GF-D8 (cell line): ENCODE measurements around the gene COL11A2.

ENCODE experiments used
- DNase-seq: peaks from one replicate; lab custom pipeline; 2025; lab: John Stamatoyannopoulos, UW

COL11A2 gene

DNA sequence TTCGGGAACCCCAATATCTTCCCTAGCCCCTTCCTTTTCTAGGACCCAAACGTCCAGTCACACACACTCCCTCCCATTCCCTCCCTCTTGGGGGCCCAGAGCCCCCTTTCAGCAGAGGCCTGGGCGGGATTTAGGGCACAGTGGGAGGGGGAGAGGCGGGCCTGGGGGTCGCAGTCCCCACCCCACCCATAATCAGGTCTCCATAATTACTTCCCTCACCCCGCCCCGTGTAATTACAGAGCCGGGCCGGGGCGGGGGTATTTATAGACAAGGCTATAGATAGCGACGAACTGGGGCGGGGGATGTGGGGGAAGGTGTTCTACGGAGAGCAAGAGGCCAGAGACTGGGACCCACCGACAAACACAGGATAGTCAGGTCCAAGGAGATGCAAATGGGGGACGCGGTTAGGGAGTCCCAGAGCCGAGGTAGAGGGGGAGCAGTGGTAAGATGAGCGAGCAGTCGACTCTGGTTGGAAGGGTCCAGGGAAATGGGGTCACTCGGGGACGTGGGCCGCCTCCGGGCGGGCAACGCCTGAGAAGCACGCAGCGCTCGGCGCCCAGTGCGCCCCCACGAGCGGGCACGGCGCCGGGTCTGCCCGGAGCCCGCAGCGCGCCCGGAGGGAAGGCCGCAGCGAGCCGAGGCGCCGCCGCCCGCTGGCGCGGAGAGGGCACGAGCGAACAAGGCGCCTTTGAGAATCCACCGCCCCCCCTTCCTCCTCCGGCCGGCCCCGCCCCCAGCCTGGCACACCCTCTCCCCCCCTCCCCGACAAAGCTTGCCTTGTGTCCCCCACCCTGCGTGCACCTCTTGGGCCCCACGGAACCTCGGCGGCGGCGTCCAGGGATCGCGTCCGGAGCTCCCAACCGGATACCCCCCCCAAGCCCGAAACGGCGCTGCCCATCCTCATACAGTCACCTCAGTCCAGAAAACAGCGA is 670 bp upstream of the COL11A2 start:
- DNase-seq, result no peak

DNA sequence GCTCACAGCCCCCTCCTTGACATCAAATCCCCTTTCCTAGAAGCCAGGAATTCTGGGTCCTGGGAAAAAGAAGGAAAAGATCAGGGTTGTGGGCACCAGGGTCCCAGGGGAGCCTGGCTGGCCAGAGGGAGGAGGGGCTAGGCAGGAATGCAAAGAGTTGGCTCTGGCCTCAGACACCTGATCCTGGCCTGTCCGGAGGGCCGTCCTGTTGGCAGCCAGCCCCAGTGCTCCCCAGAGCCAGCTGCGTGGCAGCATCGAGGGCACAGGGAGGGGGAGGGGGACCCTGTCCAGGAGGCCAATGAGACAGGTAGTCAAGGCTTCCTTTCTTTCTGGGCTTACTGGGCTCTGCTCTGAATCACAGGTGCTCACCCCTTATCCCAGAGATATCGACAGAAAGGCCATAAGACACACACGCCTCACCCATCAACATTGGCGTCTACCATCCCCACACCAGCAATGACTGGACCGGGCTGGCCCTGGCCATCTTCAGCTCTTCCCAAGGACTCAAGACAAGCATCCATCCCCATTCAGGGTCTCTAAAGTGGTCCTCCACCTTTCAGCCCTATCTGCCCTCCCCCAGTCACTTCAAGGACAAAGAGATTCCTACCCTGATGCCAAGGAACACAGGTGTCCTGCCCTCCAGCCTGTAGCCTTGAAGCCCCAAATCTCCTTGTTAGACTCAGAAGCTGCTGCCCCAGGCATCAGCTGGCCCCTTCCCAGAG is 723 bp downstream of the COL11A2 start:
- DNase-seq, result no peak

DNA sequence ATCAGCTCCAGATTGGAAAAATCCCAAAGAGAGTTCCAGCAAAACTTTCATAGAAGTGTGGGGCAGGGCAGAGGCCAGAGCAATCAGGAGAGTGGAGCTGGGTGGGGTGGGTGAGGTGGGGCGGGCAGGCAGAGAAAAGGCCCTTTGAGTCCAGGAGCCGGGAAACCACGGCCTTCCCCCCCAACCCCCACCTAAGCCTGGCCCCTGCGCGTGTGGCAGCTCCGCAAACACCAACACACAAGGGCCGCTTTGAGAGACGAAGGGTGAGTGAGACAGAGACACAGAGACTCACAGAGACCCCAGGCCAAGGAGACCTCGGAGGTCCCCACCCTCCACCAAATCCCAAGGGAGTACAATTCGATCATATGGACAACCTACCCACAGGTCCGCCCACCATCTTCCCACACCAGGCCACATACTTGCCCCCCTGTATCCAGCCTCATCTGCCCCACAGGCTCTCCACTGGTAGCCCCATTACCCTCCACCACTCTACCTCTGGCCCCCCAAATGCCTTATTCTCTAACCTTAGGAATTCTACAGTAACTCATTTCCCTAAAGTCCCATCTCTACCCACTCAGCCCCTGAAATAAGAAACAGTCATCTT is 1.7 kb downstream of the COL11A2 start:
- no peak for DNase-seq

DNA sequence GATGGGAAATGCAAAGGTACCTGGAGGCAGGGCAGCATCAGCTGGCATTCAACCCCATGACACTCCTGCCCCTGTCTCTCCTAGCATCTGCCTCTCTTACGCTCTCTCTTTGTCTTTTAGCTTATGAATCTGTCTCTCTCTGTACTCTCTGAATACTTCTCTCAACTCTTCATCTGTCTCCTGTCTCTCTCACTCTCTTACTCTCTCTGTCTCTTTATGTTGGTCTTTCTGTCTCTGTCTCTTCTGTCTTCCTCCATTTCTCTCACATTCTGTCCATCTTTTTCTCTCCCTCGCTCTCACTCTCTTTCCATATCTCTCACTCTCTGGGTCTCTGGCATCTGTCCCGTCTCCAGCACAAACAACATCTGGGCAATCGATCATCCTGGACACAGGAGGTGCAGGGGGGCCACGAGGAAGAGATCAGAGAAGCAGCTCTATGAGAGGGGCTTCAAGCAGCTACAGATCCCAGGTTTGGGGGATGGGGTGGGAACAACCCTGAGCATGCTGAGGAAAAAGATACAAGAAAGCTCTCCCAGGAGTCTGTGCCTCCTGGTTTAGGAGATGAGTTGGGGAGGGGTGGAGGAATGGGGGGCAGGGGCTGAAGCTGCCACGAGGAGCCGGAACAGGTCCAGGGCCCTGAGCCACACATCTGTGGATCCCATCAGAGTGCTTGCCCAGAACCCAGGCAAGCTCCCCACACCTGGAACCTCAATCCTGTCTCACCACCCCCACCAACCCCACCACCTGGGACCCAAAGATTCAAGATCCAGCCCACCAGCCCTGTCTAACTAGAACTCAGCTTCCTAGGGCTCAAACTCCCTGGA is 2.4 kb downstream of the COL11A2 start:
- DNase-seq, result no peak

DNA sequence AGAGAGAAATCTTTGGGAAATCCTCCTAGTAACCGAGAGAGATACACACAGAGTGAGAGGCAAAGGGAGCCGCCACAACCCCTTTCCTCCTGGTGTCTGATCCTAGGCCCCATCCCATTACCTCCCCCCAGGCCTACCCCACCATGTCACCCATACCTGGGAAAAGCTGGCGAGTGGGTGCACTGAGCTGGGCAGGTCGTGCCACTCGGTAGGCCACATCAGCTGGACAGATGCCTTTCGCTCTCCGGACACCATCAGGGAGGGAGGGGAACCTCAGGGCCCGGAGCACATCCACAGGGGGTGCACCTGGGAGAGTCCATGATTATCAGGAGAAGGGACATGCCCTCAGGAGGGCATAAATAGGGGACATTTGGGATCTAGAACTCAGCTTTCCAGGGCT is 3.1 kb downstream of the COL11A2 start:
- DNase-seq, result no peak

DNA sequence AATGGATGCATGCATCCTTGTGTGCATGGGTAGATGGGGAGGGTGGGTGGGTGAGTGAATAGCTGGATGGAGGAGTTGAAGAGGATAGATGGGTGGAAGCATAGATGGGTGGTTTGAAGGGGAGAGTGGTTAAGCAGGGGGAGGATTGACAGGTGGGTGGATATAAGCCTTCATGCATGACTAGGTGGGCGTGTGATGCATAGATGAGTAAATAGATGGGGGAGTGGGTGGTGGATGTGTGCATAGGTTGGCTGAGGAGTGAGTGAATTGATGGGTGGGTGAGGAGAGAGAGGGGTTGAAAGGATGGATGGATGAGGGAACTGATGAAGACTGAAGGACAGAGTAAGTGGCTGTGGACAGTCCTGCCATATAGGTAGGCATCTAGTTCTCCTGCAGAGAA is 4.5 kb downstream of the COL11A2 start:
- DNase-seq, result no peak

DNA sequence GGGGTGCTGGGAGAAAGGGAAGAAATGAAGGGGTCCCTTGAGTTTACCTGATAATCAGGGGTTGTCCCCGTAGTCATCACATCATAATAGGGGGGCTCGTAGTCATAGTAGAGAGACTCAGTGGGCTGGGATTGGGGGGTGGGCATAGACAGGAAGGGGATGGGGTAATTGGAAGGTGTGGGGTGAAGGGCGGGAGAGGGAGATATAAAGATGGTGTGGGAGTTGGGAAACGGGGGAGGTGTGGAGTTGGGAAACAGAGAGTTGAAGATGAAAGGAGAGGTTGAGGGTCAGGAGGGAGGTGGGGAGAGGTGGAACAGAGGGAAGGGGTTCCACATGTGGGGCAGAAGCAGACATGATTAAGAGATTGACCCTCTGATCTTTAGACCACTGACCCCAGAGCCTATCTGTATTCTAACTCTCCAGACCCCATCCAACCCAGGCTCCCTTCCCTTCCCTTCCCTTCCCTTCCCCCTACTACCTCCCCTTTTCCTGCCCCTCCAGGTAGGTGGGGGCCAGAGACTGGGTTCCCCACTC is 6.5 kb downstream of the COL11A2 start:
- no peak for DNase-seq

DNA sequence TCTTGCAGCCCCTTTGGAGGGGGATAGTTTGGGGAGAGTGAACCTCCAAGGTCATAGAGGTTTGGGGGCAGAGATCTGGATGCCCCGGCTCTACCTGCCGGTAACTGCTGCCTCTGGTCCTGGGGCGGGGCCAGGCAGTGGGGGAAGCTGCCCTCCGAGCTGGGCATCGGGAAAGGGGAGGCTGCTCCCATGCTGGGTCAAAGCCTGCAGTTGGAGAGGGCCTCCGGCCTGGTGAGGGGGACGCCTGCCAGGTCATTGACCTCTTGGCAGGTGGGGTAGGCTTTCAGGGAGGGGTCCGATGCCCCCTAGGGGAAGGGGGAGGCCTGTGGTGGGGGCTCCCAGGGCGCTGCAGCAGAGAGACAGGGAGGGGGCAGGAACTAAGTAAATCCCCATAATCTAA is 7.1 kb downstream of the COL11A2 start:
- no peak for DNase-seq

DNA sequence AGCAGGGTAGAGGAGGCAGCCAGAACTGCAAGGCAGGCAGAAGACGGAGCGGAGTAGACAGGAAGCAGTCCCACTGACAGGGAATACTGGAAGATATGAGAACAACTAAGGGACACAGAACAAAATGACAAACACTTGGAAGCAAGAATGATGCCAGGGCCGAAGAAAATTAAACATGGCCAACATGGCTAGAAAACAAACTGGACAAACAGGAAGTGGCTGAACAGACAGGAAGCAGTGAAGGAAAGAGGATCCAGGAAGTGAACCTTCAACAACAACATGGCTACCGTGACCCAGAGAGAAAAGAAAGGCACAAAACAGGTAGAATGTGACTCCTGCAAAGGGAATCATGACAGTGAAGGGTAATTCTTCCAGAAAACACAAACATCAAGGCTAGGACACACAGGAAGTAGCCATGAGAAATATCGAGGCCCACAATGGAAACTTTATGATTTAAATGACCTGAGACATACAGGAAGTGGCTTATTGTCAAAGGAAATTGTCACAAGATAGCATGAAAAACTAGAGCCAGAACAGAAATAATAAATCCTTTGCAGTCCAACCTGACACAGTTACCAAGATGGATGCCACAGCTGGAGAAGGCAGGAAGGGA is 9.1 kb downstream of the COL11A2 start:
- no peak for DNase-seq

DNA sequence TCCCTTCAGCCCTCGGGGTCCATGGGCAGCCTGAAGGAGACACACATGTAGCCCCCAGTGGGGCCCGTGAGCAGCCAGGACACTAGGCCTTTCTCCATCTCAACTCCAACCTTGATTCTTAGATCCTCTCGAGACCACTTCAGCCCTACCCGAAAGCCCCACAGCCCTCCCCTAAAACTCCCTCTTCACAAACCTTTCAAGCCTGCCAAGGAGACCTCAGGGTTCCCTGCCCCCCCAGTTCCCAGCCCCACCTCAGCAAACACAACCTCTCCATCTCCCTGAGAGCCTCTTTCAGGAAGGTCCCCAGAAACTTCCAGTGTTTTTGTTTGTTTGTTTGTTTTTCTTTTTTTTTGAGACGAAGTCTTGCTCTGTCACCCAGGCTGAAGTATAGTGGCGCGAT is 11.1 kb downstream of the COL11A2 start:
- DNase-seq, result no peak

DNA sequence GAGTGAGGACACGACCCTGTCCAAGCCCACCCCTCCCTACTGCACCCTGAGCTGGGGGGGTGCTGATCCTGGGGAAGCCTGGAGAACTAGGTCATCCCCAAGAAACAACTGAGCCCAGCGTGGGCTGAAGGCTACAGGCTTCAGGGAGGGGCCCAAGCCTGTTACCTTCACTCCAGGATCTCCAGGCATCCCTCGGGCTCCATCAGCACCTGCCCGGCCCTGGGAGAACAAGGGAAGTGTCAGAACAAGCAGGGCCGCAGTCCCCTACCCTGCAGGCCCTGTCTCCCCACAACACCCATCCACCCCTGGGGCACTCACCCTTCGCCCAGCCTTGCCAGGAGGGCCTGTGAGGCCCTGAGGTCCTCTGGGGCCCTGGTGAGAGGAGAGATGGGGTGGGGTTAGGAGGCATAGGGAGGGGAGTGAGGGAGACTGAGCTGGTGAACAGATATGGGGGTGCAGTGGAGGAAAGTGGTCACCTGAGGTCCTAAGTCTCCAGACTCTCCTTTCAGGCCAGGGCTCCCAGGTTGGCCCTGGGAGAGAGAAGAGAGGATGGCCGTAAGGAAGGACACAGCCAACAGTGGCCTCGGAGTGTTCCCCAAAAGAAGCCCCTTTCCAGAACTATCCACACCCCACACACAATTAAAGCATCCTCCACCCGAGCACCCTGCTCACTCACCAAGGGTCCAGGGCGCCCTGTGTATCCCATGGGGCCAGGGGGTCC is 13.4 kb downstream of the COL11A2 start:
- no peak for DNase-seq

DNA sequence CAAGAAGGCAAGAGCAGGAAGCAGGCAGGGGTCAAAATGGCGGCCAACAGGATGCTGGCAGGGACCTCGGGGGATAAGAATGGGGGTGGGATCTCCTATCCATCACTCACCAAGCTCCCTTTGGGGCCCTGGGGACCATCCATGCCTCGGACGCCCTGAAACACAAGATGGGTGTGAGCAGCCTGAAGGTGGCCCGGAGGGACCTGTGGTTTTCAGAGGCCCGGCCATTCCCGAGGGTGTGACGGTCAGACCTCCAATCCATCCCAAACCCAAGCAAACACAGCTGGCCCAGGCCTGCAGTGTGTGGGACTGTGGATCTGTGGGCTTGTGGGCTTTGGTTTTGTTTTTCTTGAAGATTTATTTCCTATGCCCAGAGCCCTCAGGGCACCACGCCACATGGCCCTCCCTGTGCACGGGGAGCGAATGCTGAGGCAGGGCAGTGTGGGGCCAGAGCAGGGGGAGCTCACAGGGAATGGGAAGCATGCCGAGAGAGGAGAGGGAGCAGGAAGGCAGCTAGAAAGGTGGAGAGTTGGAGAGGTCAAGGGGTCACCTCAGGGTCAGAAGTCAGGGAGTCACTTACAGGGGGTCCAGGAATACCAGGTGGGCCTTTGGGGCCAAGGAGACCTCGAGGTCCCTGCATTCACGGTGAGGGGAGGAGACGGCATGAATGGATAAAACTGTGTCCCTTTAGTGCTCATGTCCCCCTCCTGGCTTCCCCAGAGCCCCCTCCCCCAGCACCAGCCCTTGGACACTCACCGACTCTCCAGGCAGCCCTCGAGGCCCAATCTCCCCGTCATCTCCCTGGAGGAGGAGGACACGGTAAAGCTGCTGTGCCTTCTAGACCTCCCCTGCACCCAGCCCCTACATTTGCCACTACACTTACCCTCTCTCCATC is 14.5 kb downstream of the COL11A2 start:
- DNase-seq, result no peak

DNA sequence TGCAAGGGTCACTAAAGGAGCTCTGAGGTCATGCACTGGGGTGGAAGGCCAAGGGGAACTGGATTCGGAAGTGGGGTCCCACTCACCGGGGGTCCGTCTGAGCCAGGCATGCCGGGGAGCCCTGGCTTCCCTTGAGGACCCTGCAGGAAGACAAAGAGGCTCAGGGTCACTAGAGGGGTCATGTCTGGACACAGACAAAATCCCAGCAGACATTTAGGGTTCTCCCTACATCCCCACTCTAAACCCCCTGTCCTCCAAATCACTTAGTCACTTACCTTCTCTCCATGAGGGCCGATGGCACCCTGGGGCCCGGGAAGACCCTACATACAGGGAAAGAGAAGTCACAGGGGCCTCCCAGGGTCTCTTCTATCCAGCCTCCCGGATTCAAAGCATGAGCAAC is 15.4 kb downstream of the COL11A2 start:
- DNase-seq, result no peak

DNA sequence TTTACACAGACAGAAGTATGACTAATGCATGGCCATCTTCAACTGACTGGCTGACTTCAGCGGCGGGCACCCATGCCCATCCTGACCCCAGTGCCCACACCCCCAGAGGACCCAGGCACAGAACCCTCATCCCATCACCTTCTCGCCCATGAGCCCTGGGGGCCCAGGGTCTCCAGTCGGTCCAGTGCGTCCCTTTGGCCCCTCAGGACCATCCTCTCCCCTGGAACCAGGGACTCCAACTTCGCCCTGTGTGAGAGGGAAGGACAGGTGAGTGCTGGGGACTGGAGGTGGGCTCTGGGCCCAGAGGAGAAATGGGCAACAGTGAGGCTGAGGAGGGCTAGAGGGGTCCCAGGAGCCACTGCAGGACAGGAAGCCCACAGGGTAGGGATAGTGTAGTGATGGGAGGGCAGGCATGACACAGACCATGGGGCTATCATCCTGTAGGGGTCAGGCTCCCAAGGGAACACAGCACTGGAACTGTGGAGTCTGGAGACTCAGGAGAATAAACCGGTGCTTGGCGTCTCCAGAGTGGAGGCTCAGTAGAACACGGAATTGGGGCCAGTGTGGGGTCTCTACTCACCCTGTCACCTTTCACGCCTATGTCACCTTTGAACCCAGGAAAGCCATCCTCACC is 16.7 kb downstream of the COL11A2 start:
- no peak for DNase-seq

DNA sequence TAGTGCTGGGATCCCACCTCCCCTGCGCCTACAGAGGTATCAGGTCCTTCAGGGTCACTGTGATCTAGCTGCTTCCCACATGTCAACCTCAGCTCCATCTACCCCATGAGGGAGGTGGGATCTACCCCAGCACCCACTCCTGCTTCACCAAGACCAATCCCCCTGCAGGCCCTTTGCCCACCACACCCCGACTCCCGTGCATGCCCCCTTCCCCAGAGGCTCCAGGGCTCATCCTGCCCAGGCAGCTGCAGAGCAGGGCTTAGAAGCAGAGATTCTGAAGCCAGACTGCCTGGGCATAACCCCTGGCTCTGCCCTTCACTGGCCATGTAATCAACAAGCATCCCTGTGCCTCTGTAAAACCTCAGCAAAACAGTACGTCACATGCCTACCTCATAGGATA is 17.5 kb downstream of the COL11A2 start:
- no peak for DNase-seq

DNA sequence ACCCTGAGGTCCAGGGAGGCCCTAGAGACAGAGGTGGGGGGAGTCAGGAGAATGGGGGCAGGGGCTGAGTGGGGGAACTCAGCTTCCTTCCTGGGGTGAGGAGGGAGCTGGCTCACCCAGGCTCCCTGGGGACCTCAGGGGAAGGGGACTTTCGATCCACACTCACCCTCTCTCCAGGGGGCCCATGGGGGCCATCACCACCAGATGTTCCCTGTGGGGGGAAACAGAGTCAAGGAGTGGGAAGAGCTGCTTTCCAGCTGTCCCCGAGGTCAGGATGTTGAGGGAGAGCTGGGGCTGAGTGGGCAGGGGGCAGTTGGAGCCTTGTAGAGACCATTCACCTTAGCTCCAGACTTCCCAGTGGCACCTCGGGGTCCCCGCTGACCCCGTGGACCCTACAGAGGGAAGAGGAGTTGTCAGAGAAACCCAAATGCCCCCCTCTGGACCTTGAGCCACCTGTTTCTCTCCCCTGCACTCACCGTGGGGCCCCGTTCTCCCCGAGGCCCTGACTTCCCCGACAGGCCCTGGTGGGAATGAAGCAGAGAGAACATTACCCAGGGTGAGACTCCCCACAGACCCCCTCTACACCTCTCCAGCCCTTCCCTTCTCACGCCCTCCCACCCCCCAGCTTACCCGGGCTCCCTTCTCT is 18.6 kb downstream of the COL11A2 start:
- no peak for DNase-seq

DNA sequence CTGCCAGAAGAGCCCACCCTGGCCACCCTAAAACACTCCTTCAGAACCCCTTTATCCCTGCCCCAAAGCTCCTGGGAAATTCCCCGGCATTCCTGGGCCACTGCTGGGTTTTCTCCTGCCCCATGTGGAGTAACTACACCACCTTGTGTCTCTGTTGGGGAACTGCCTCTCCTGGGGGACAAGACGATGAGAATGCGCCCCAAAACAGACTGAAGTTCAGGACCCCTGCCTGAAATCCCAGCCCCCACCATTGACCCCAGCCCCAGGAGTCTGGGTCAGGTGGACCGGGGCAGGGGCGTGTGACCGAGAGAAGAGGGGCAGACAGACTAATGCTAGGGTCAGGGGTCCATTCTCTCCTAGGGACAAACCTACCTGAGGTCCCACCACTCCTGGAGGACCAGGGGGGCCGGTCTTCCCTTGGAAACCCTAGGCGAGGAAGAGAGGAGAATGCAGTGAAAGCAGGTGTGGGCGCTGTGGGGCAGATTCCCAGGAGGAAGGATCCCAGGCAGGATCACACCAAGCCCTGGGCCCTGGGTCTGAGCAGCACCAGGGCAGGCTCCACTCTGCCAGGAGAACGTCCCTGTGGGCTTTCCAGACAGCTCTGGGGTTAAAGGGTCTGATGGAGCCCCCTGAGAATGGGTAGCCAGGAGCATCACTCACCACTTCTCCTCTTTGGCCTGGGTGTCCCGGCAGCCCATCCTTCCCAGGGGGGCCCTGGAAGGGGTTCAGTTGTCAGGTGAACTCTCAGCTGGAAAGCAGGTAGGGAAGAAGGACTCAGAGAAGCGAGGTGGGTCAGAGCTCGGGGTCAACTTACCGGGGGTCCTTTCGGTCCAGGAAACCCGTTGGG is 19.4 kb downstream of the COL11A2 start:
- no peak for DNase-seq
